HepG2 (cell line): ENCODE data around the gene ZNF79. TPM values are rescaled to one million over a fixed set of nuclear protein-coding genes. Genes with fewer than 3 reads are reported as not detected.

Experiments used
- ATF4 ChIP-seq, 2 experiments: fragments of 450-650 bp in 1 of 2; sonication (generic) in 1 of 2; formaldehyde crosslinking; IDR thresholded peaks; 2 replicates each; pipeline versions ENCODE4 v1.5.0 to v1.8.0; 2020 to 2022; ENCODE audit warnings: mild to moderate bottlenecking in 1 of 2, missing genetic modification reagents in 1 of 2
- CENPX ChIP-seq: sonication (generic); formaldehyde crosslinking; IDR thresholded peaks from 2 replicates; pipeline ENCODE4 v1.9.0; 2021; ENCODE audit warnings: mild to moderate bottlenecking, missing genetic modification reagents, moderate library complexity
- ELF4 ChIP-seq: sonication (generic); formaldehyde crosslinking; IDR thresholded peaks from 2 replicates; pipeline ENCODE4 v1.5.0; 2020; ENCODE audit warnings: missing genetic modification reagents, mild to moderate bottlenecking, moderate library complexity, borderline replicate concordance
- GABPA ChIP-seq, 2 experiments: IDR thresholded peaks; 2 replicates each; pipeline ENCODE4 v1.6.1; 2011 to 2016; ENCODE audit warnings: low read depth in 2 of 2, low read length in 1 of 2, missing biosample characterization in 1 of 2, missing genetic modification characterization in 1 of 2
- GTF2F1 ChIP-seq: fragments of 150-350 bp; IDR thresholded peaks from 2 replicates; pipeline ENCODE4 v1.6.1; 2014; ENCODE audit warnings: low read length
- HOMEZ ChIP-seq: IDR thresholded peaks from 2 replicates; pipeline ENCODE4 v1.6.1; 2016; ENCODE audit warnings: low read depth
- MYPOP ChIP-seq: sonication (generic); formaldehyde crosslinking; IDR thresholded peaks from 2 replicates; pipeline ENCODE4 v1.8.1; 2023; ENCODE audit warnings: mild to moderate bottlenecking, moderate library complexity, missing genetic modification reagents
- MZF1 ChIP-seq: sonication (generic); formaldehyde crosslinking; IDR thresholded peaks from 2 replicates; pipeline ENCODE4 v1.8.1; 2023; ENCODE audit warnings: mild to moderate bottlenecking, missing genetic modification reagents, borderline replicate concordance
- NAIF1 ChIP-seq: sonication (generic); formaldehyde crosslinking; IDR thresholded peaks from 2 replicates; pipeline ENCODE4 v1.5.0; 2020; ENCODE audit warnings: mild to moderate bottlenecking, missing genetic modification reagents, borderline replicate concordance
- NFIB ChIP-seq: sonication (generic); formaldehyde crosslinking; IDR thresholded peaks from 2 replicates; pipeline ENCODE4 v1.9.0; 2021; ENCODE audit warnings: missing genetic modification reagents, mild to moderate bottlenecking, borderline replicate concordance
- RNF2 ChIP-seq: fragments of 450-650 bp; conservative IDR thresholded peaks from 2 replicates; pipeline ENCODE4 v1.6.1; 2016; ENCODE audit warnings: low read depth
- SNRNP70 ChIP-seq: fragments of 200-400 bp; formaldehyde crosslinking; IDR thresholded peaks from 2 replicates; pipeline ENCODE4 v1.6.1; 2017; ENCODE audit warnings: mild to moderate bottlenecking, low read depth, low read length, moderate library complexity
- ZMYM4 ChIP-seq: sonication (generic); formaldehyde crosslinking; IDR thresholded peaks from 2 replicates; pipeline ENCODE4 v1.8.1; 2023; ENCODE audit warnings: mild to moderate bottlenecking, missing genetic modification reagents
- ZNF546 ChIP-seq: sonication (generic); formaldehyde crosslinking; conservative IDR thresholded peaks from 2 replicates; pipeline ENCODE4 v1.8.1; 2023; ENCODE audit warnings: mild to moderate bottlenecking, missing genetic modification reagents
- ZNF558 ChIP-seq: sonication (generic); formaldehyde crosslinking; IDR thresholded peaks from 2 replicates; pipeline ENCODE4 v1.9.0; 2022; ENCODE audit warnings: mild to moderate bottlenecking, missing genetic modification reagents, borderline replicate concordance
- ZSCAN30 ChIP-seq: sonication (generic); formaldehyde crosslinking; IDR thresholded peaks from 2 replicates; pipeline ENCODE4 v1.5.0; 2020; ENCODE audit warnings: mild to moderate bottlenecking, missing genetic modification reagents
- polyA plus RNA-seq, 8 experiments: library from polyadenylated mRNA; depleted of rRNA in 3 of 8; stranded (reverse) in 7 of 8; unstranded in 1 of 8; fragments of >200 nt; fragmentation: Illumina TruSeq in 4 of 8; extraction: Trizol in 4 of 8; gene quantifications; 2 replicates each; pipeline versions ENCODE4 v1.2.1 to v1.2.3, GENCODE V29; 2011 to 2016; ENCODE audit warnings: low read depth in 4 of 8, missing spikeins in 1 of 8, mixed read lengths in 1 of 8; ENCODE audit not compliant: insufficient read depth in 1 of 8
- total RNA-seq, 5 experiments: library from RNA; depleted of rRNA; stranded (reverse); fragments of >200 nt; fragmentation: Illumina TruSeq; extraction: Trizol; gene quantifications; 2 replicates each; pipeline ENCODE4 v1.2.3, GENCODE V29; 2016; ENCODE audit warnings: low read depth in 1 of 5
- TF ChIP-seq, protein P1 (sequence below): sonication (generic); formaldehyde crosslinking; IDR thresholded peaks from 2 replicates; pipeline ENCODE4 v1.4.0; 2020; ENCODE audit warnings: mild to moderate bottlenecking, missing genetic modification reagents, borderline replicate concordance

ZNF79 gene
- total and polyA plus RNA-seq, 2 of the 13 experiments (the other 11 are each of a cell fraction or from before 2014, with no cell fraction given): 3.7 to 8.1 TPM

DNA sequence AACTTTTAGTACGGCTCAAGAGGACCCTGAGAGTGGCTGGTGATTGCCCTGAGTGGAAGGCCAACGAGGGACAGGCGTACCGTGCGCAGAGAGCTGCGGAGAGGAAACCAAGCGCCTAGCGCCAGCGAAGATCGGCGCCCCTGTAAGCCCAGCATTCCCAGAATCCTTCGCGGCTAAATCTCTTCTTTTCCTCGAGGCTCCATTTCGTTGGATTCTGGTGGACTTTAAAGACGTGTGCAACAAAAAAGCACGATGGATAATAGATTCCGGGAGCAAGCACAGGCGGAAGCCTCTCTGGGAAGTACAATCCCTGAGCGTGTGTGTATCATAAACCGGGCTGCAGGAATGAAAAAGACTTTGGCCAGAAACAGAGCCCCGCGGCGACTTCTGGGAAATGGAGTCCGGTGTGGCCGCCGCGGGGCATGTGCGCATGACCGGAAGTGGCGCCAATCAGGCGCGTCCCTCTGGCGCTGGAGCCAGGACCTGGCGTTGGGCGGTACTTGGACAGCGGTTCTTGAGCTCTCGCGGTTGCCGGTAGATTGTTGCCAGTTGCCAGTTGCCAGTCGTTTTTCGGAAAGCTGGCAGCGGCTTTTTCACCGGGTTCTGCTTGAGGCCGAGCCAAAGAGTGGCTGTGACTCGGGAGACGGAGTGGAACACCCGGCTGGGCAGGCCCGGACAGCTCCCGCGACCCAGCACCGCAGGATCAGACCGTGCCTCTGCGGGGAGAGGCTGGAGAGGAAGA, at the start of gene ZNF79 (continued):
- TF ChIP-seq, protein P1, sequence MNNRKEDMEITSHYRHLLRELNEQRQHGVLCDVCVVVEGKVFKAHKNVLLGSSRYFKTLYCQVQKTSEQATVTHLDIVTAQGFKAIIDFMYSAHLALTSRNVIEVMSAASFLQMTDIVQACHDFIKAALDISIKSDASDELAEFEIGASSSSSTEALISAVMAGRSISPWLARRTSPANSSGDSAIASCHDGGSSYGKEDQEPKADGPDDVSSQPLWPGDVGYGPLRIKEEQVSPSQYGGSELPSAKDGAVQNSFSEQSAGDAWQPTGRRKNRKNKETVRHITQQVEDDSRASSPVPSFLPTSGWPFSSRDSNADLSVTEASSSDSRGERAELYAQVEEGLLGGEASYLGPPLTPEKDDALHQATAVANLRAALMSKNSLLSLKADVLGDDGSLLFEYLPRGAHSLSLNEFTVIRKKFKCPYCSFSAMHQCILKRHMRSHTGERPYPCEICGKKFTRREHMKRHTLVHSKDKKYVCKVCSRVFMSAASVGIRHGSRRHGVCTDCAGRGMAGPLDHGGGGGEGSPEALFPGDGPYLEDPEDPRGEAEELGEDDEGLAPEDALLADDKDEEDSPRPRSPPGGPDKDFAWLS (CRISPR knock-in tag): no peak
- TF ChIP-seq ZSCAN30 (CRISPR knock-in tag): no peak
- no peak for TF ChIP-seq SNRNP70
- peak; percentile 87; the same call in 1 of the 2 replicates for TF ChIP-seq MYPOP
- TF ChIP-seq ATF4 (CRISPR knock-in tag; IDR thresholded peaks at IDR 0.05): no peak
- TF ChIP-seq RNF2: peak; percentile 59; the same call in 1 of the 2 replicates
- peak; percentile 84 for TF ChIP-seq GABPA (IDR thresholded peaks at IDR 0.05; ENCODE audit: low read depth, low read length)
- peak; percentile 99 for TF ChIP-seq GABPA (CRISPR knock-in tag; IDR thresholded peaks at IDR 0.05; ENCODE audit: low read depth)
- no peak for TF ChIP-seq NFIB (CRISPR knock-in tag)
- no peak for TF ChIP-seq HOMEZ (CRISPR knock-in tag)
- no peak for TF ChIP-seq ELF4 (CRISPR knock-in tag)
- TF ChIP-seq ZMYM4 (CRISPR knock-in tag): 0 out of 2 replicates have a peak, but pooled peaks have one; percentile 12
- TF ChIP-seq CENPX (CRISPR knock-in tag): no peak
- TF ChIP-seq MZF1 (CRISPR knock-in tag): no peak
- peak; percentile 85; the same call in 1 of the 2 replicates for TF ChIP-seq NAIF1
- TF ChIP-seq ZNF558 (CRISPR knock-in tag): 0 out of 2 replicates have a peak, but pooled peaks have one; percentile 34
- TF ChIP-seq ZNF546 (CRISPR knock-in tag): no peak
- no peak for TF ChIP-seq GTF2F1
